HG02588 (cell line): ENCODE data around the gene PRKCB.

Source experiments
- ATAC-seq: cut with Tn5 transposase; IDR thresholded peaks from one replicate; pipeline ENCODE4 v1.9.1; 2021; ENCODE audit warnings: mild to moderate bottlenecking, moderate library complexity; ENCODE audit not compliant: unreplicated experiment

The PRKCB gene

GRCh38 chr16:23934610-23935236 is 98.9 kb downstream of the PRKCB start:
- no peak for ATAC-seq

DNA sequence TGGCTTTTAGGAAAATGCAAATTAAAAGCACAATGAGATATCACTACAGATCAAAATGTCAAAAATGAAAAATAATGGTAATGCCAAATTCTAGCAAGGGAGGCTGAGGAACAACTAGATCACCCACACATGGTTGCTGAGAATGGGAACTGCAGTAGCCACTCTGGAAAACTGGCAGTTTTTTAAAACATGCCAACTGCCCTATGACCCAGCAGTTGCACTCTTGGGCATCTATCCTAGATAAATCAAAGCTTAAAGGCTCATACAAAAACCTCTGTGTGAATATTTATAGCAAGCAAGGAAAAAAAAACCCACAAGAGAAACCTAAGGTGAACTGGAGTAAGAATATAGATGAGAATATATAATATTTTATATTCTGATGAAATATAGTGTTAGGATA is 104.3 kb downstream of the PRKCB start:
- no peak for ATAC-seq

DNA sequence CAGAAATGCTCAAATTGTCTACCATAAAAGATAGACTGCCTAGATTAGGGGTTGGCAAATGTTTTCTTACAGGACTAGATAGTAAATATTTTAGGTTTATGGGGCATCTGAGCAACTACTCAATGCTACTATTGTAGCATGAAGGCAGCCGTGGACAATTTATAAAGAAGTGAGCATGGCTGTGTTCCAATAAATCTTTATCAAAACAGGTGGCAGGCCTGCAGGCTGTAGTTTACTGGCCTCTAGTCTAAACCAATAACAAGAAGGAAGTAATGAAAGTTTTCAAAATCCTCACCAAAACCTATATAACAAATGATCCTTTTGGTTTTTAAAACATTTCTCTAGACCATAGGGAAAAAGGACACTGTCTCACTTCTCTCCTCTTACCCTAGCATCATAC is 105.2 kb downstream of the PRKCB start:
- ATAC-seq, result no peak

GRCh38 chr16:23941963-23942564 is 106.3 kb downstream of the PRKCB start:
- ATAC-seq, result no peak

GRCh38 chr16:23943604-23944003 is 107.8 kb downstream of the PRKCB start:
- no peak for ATAC-seq

DNA sequence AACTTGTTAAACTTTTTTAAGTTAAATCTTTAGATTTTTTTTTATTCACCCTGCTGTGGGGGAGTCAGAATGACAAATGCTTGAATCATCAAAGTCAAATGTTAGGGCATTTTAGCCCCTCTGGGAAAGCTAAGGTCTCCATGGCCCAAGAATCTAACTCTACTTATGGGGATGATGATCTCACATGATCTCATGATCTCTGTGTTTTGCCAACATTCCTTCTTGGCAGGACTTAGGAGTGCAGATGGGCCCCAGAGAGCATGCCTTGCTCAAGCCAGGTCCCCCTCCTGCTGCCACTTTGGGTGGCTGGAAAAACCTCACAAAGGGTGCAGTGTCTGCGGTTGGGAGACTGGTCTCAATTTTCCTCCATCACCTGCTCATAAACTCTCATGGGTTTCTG is 108.6 kb downstream of the PRKCB start:
- no peak for ATAC-seq

DNA sequence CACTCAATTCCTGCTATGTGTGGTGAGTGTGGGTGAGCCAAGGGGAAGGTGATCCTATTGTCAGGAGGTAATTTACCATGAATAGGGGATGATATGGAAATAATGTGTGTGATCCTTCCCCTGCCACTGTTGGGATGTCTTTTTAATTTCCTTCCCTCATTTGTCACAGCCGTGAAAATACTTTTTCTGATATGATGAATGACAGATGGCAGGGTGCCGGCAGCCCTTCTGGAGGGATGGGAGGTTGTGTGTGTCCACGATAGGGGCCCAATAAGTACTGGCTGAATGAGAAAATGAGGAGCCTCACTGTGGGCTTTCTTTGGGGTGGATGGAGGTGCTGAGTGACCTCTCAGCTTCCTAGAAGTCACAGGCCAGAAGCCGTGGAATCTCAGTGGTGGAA is 109.5 kb downstream of the PRKCB start:
- no peak for ATAC-seq

GRCh38 chr16:23947838-23948237 is 112.1 kb downstream of the PRKCB start:
- ATAC-seq, result no peak

DNA sequence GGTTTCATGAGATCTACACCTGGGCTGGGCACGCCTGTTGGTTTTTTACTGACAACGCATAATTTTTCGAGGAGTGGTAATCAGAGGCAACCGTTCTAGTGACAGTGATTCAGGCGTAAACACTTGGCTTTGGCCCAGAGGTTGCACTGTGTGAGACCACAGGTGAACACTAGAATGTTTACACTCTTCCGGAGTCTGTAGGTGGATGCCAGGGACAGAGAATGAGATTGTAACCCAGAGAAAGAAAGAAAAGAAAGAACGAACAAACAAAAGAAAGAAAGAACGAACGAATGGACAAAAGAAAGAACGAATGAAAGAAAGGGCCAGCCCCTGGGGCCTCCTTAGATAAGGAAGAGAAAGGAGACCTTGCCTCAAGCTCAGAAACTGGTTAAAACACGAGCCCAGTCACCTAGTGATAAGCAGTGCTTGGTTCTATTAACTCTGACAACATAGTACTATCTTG is 113.2 kb downstream of the PRKCB start:
- ATAC-seq, result no peak

DNA sequence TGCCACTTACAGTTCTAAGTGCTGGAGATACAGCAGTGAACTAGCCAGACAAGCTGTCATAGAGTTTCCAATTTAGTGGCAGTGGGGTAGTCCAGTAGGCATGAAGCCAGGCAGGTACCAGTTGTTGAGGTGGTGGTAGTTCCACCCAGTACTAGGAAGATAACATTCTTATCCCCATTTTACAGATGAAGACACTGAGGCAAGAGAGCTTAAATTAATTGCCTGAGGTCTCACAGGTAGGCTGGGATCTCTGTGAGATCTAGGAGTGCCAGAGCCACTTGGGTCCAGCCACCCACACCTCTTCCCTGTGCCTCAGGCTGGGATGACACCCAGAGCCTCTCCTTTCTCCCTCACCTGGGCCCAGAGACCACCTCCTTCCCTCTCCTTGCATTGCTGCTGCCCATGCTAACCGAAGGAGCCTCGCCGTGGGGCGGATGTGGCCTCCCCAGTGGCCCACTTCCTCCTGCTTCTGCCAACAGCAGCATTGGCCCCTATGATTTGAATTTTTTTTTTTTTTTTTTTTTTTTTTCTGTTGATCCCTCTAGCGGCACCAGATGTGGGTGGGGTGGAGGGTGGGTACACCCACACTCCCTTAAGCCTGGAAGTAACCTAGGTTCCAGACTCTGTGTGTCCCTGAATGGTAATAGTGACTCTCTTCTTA is 114.0 kb downstream of the PRKCB start:
- no peak for ATAC-seq

DNA sequence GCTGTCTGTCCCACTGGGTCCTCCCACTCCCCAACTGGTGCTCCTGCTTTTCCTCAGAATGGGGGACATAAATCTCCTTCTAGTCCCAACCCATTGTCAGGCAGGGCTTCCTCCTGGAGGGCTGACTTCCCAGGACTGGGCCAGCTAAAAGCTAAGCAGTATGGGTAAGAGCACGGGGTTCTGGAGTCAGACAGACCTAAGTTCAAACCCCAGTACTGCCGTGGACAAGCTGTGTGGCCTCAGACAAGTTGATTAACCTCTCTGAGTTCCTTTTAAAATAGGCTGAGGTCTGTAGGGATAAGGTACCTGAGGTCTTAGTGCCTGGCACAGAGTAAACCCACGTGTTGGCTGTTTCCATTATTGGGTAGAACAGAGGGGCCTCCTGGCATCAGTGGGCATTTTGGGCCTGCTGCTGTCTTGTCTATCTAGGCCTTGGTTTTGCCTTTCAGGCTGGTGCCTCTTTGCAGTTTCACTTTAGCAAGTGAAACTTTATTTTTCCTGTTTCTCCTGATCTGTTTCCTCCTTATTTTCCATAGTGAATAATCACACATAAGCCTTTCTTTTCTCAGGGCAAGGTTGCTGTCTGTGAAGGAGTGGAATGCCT is 114.6 kb downstream of the PRKCB start:
- ATAC-seq, result no peak

- ATAC-seq, result no peak
These were observed 115.1 kb downstream of the PRKCB start for GRCh38 chr16:23950898-23951297.

GRCh38 chr16:23952128-23952970 is 116.6 kb downstream of the PRKCB start:
- no peak for ATAC-seq

DNA sequence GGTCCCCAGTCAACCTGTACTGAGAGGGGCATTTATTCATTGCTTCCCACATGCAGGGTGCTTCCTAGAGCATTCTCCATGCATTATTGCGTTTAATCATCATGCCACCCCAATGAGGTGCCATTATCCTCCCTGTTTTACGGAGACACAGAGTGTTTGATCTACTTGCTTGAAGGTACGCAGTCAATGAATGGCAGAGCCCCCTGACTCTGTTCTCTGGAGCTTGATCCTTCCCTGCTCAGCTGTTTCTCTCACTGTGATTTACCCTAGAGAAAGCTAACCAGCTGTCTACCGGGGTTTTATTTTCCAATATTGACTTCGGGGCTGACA is 117.2 kb downstream of the PRKCB start:
- no peak for ATAC-seq

DNA sequence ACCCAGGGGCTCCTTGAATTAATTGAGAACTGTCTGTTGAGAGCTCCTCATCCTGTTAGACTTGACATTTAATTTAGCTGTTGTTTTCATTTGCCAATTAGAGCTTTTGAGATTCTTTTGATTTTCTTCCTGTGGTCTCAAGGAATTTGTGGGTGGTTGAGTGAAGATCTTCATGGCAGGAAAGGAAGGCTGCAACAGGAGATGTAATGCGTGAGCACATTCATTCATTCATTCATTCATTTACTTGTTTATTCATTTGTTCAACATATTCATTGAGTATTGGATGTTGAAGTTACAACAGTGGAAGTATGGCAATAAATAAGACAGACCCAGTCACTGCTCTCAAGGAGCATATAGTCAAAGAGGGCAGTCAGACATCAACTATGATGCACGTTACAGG is 117.7 kb downstream of the PRKCB start:
- no peak for ATAC-seq

GRCh38 chr16:23955088-23955487 is 119.3 kb downstream of the PRKCB start:
- no peak for ATAC-seq

GRCh38 chr16:23957287-23957686 is 121.5 kb downstream of the PRKCB start:
- ATAC-seq, result no peak

- no peak for ATAC-seq
These were observed 123.4 kb downstream of the PRKCB start for GRCh38 chr16:23959072-23959751.

GRCh38 chr16:23959752-23960072 is 123.9 kb downstream of the PRKCB start:
- no peak for ATAC-seq

DNA sequence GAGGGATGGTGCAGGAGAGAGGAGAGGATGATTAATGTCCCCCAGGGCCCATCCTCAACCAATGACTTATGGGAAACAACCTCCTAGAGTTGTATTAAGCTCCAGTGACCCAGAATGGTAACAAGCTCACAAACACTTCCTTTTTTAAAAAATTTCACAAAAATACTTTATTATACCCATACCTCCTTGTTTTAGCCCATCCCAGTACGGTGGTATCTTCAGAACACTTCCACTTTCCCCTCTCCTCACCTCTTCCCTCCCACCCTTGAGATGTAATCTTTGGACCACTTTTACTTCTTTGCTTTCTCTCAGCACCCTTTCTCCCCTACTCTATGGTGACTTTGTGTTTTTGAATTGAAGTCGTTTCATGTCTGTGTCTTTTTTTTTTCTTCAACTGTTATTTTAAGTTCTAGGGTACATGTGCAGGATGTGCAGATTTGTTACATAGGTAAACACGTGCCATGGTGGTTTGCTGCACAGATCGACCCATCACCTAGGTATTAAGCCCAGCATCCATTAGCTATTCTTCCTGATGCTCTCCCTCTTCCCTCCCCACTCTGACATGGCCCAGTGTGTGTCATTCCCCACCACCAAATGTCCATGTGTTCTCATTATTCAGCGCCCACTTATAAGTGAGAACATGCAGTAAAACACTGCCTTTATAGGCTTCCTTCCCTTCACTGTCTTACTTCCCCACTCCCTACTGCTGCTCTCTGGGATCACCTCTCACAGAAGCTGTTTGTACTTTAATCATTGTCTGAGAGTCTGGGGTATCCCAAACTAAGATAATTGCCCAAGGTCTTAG is 124.5 kb downstream of the PRKCB start:
- ATAC-seq, result no peak
